Stimulated activated CD8-positive, alpha-beta memory T cell treated with anti-CD3 and anti-CD28 coated beads, Interleukin-12 subunit alpha, Interleukin-12 subunit beta, amount 100 ng/mL, for 24 hours (primary cell): Measurements from ENCODE around the gene EEA1.
"Not testable (repeated sequence)": the region's sequence is repeated elsewhere in the genome, so short reads cannot be mapped to it uniquely, and the experiment has no call there.

Experiments
- DNase-seq: peaks from one replicate; pipeline ENCODE4 v3.0.0-alpha.2; 2020; ENCODE audit errors: extremely low read depth

The EEA1 gene

DNA sequence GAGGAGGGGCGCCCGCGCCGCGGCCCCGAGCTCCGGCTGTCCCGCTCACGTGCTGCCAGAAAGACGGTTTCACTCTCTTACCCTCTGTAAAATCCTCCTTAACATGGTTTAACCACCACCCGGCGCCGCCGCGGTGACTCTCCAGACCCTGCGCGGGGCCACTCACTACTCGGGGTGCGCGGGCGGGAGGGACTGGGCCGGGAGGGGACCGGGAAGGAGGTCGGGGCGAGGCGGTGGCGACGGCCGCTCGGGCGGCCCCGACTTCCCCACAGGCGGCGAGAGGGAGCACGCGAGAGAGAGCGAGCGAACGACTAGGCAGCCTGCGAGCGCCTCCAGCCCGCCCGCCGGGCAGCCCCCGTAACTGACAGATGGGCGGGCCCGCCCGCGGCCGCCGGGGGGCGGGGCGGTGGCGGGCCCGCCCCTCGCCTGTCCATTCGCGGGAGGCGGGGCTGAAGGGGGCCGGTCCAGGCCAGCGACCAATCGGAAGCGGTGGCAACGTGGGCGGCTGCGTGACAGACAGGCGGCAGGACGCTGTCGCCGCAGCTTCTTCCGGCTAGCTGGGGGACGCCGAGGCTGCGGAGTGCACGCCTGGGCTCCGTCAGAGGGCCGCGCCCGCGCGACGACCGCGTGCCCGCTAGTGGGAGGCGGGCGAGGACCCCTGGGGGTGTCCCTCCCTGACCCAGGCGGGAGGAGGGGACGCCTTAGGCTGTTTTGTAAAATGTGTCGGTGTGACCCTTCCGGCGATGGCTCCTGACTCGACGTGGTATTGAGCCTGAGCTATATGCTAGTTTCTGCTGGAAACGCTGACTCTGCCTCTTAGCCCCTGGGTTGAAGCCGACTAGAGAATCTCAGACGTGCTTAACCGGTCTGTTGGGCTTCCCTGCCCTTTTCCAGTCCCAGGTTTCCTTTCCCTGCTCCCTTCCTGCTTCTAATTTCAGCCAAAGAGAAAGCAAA, at the start of gene EEA1:
TSS of gene EEA1 (minus strand) at position 334 of the 954 bp plus-strand sequence. CDS start at position 105, 229 bp downstream.
- DNase-seq = peak; percentile 95

DNA sequence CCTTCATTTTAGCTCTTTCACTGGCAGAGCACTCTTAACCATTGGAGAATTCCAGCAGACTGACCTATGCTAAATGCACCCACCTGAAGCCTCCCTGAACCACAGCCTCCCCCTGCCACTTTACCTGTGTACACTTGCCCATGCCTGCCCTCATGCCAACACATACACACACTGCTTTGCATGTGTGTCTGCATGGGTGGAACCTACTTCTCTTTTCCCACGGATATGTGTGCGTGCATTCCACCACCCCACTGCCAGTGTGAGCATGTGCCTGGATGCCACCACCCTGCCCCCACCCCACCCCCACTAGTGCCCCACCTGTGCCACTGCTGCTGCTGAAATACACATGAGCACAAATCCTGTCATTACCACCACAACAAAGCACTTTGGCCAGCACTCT, 49.5 kb upstream of the EEA1 start:
- no peak for DNase-seq

DNA sequence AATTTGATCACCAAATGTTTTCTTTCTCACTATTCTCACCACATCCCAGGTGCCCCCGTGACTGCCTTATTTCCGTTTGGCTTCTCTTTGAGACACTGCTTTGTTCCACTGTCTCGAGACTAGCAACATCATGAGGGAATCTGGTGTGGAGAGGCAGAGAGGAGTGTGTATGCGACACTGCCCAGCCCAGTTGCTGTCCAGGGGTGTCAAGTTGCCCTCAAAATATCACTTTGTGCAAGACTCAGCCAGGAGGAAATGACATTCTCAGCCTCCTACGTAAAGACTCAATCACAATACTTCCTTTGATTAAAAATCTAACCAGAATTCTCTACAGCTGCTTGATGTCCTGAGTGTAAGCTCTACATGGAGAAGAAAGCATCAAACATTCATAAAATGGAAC, 48.2 kb upstream of the EEA1 start:
- no peak for DNase-seq

DNA sequence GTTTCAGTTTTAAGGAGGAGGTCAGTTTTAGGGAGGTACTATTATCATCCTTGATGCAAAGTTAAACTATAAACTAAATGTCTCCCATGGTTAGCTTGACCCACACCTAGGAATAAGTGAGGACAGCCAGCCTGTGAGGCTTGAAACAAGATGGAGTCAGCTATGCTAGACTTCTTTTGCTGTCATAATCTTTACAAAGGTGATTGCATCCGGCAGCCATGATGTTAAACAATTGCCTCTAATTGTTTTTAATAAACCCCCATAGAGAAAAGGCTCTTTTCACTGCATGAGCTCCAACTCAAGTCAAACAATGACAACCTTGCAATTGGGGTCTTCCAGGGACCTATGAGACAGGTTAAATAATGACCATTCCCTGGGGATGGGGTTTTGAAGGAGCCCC, 45.7 kb upstream of the EEA1 start:
- no peak for DNase-seq

DNA sequence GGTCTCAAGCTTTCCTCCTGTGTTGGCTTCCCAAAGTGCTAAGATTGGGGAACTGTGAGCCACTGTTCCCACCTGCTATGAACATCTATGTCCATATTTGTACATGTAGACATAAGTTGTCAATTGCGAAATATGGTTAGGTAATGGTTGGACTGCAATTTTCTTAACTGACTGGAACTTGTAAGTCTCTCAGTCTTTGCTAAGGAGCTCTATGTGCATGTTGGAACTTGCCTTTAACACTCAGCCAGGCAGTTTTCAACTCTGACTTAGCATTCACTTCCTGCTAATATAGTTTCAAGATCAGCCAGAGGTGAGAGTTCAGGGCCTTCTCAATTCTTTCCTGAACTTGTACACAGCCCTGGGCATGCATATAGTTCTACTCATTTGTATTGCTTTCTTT, 44.5 kb upstream of the EEA1 start:
- no peak for DNase-seq

DNA sequence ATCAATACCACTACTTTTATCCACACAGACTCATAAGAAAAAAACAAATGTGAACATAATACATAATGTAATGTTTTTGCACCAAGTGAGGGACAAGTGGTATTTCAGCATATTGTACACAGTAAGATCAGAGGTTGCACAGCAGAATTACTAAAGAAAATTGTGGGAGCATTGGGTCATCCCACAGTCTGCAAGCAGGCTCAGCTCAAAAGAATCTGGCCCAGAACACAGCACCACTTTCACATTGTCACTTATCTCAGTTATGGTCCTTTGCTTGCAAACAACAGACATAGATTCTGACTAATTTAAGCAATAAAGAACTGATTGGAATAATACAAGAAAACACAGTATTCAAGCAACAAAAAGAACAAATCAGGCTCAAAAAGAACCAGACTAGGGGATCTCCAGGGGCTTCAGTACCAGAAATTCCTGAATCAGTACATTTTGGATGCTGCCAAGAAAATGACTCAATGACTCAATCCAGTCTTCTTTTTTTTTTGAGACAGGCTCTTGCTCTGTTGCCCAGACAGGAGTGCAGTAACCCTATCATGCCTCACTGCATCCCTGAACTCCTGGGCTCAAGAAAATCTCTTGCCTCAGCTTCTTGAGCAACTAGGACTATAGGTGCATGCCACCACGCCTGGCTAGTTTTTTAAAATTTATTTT, 42.9 kb upstream of the EEA1 start:
- DNase-seq = no peak

DNA sequence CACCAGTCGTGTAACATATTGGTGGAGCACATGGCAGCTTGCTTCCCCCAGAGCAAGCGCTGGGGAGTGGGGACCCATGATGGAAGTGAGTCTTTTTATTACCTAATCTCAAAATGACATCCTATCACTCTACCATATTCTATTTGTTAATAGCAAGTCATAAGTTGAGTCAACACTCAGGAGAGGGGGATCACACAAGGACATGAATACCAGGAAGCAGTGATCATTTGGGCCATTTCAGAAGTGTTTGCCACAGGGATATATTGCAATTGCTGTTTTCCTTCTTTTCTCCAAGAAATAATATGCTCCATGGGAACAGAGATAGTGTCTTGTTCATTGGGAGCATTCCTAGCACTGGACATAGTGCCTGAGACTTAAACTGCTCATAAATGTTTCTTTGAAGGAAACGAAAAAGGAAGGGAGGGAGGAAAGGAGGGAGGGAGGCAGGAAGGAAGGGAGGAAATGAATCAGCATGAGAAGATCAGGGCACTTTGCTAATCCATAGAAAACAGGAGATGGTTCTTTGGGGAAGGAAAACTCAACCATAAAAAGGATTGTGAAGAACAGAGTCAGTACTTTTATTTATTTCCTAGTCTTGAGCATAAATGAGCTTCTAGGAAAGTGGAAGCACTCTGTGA, 39.2 kb upstream of the EEA1 start:
- no peak for DNase-seq

DNA sequence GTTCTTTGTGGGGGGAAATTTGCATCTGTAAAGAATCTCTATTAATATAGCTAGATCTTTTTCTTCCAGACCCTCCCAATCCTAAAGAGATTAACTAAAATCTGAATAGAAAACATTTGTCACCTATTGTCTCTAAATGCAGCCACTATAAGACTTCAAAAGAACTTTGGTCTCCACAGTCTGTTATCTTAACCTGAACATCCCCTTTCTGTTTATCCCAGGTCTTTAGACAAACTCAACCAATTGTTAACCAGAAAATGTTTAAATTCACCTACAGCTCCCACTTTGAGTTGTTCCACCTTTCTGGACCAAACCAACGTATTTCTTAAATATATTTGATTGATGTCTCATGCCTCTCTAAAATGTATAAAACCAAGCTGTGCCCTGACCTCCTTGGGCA, 35.3 kb upstream of the EEA1 start:
- DNase-seq = not testable (repeated sequence)

DNA sequence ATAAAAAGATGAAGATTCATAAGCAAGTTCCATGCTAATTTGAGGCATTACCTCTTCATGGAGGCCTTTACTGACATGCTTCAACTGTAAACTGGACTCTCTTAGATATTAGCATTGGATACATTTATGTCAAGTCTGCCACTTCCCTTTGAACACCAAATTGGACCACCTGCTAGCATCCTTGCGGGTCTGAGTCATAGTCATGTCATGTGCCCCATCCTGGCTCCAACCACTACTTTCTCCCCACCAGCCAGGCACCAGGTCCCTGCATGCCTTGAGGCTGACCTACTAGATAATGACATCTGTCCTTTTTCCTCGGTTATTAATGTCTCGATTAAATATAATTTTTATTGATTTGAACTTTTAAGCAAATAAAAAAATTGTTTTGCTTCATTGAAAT, 32.9 kb upstream of the EEA1 start:
- no peak for DNase-seq

DNA sequence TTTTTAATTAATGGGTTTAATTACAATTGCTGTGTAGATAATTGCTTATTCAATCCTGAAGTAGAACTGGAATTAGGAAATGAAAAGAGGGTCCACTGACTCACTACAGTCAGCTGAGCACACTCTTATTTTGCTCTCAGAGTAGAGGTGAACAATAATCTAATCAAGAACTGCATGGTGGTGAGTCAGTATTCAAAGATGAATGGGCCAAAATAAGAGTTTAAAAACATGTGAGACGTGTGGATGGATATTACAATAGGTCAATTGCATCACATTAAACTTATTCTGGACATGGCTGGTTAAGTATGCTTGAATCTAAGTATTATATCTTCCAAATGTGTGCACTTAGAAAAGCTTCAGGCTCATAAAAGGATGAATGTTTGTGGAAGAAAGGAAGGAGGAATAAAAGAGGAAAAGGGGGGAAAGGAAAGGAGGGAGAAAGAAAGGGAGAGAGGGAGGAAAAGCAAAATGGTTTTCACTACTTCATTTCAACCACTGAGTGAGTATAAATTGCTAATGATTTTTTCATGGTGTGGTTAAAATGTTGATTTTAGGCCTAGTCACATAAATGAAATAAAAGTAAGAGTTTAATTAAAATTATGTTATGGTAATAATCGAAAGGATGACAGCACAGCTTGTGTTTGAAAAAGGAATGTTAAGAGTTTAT, 27.0 kb upstream of the EEA1 start:
- DNase-seq = no peak

DNA sequence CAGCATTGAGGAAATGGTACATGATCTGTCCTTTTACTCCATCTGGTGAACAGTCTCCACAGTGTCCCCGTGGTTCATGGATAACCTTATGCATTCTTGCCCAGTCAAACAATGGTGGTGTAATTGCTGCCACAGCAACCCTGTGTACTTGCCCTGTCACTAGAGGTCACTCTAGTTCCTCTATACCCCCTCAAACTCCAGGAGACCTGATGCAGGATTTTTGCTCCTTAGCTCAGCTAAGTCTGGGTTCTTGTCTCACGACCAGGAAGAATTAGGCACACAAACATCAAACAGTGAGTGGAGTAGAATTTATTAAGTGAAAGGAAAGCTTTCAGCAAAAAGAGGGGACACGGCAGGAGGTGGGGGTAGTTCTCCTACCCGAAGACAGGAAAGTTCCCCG, 24.7 kb upstream of the EEA1 start:
- DNase-seq = no peak

DNA sequence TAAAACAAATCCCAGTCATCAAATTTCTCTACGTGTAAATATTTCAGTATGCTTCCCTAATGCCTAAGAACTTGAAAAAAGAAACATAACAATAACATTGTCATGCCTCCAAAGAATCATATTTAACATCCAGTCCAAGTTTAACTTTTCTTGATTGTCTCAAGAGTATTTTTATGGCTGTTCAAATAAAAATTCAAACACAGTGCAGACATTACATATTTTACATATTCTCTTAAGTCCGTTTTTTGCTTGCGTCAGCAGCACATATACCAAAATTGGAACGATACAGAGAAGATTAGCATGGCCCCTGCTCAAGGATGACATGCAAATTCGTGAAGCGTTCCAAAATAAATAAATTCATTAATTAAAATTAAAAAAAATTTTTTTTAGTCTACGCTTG, 23.3 kb upstream of the EEA1 start:
- no peak for DNase-seq

DNA sequence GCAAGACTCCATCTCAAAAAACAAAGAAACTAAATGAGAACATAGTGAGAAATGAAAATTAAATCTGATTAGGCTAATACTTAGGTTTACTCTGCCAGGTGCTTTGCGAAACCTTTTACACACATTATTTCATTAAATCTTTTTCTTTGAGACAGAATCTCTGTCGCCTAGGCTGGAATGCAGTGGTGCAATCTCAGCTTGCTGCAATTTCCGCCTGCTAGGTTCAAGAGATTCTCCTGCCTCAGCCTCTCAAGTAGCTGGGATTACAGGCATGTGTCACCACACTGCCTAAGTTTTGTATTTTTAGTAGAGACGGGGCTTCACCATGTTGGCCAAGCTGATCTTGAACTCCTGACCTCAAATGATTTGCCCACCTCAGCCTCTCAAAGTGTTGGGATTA, 21.9 kb upstream of the EEA1 start:
- no peak for DNase-seq

DNA sequence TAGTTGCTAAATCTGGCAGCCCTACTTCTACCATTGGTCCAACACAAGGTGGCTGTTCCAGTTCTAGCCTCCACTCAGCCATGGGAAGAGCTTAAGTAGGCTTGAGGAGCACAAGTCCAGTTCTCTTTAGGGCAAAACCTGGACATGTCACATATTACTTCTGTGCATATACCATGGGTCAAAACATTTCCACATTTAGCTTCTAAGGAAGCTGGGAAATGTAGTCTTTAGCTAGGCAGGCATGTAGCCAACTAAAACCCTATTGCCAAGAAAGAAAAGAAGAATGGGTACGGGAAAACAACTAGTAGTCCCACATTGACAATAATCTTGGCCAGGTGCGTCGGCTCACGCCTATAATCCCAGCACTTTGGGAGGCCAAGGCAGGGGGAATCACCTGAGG, 20.9 kb upstream of the EEA1 start:
- no peak for DNase-seq

DNA sequence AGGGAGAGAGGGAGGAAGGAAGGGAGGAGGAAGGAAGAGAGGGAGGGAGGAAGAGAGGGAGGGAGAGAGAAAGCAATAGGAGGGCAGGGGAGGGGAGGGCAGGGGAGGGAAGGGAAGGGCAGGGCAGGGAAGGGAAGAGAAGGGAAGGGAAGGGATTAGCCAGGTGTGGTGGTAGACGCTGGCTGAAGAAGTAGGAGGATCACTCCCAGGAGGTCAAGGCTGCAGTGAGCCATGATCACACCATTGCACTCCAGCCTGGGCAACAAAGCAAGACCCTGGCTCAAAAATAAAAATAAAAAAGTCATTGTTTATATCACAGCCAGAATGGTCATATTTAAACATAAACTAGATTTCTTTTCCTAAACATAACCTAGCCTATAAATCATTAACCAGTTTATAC, 20.4 kb upstream of the EEA1 start:
- DNase-seq = no peak

DNA sequence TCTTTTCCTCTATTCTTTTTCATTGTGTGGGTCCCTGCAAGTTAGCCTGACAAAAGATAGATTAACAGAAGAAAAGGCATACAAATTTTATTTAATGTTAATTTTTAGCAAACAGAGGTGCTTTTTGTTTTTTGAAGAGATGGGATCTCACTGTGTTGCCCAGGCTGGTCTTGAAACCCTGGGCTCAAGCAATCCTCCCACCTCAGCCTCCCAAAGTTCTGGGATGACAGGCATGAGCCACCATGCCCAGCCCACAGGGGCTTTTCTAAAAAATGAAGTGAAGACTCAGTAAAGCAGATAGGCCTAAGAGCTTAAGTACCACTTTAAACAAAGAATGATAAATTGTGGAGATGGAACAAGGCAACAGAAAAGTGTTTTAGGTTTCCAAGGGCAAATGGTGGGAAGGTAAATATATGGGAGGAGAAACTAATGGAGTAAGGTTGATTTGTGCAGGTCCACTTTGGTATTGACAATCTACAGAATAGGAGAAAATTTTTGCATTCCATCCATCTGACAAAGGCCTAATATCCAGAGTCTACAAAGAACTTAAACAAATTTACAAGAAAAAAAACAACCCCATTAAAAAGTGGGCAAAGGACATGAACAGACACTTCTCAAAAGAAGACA, 18.6 kb upstream of the EEA1 start:
- no peak for DNase-seq

DNA sequence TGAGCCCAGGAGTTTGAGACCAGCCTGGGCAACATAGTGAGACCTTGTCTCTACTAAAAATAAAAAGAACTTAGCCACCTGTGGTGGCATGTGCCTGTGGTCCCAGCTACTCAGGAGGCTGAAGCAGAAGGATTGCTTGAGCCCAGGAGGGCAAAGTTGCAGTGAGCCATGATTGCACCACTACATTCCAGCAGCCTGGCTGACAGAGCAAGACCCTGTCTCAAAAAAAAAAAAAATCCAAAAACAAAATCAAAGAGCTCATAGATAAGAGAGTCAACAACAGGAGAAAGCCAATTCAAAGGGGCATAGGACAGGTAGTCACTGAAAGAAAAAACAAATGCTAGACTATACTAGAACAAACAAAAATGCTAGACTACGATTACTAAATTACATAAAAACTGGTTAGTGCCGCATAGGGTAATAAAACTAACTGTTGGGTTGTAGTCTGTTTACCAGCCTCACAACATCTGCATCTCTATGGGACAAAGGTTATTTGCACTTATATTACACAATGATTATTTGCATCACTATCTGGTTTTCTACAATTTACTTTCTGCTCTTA, 16.6 kb upstream of the EEA1 start:
- no peak for DNase-seq

DNA sequence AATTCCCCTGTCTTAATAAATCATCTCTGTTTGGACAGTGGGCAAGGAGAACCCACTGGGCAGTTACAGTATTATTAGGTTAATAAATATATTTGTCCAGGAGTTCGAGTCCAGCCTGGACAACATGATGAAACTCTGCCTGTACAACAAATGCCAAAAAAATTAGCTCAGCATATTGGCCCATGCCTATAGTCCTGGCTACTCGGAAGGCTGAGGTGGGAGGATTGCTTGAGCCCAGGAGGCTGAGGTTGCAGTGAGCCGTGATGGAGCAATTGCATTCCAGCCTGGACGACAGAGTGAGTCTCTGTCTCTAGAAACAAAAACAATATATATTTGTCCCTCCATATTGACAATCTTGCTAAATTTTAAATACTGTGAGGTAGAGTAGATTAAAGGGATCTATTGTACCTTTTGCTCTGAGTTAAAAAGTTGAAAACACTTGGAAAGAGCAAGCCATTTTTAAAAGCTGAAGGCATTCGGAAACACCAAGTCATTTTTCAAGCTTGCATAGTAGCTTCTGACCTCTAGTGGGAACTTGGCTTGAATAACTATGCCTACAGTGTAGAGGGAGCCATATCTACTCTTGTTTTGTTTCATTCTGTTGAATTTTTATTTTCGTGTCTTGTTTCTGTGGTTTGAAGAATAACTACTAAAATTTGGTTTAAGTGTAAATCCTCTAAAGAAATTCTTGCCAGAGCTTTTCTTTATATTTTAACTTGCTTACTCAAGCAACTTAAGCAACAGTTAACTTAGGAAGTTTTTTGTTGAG, 14.6 kb upstream of the EEA1 start:
- no peak for DNase-seq

DNA sequence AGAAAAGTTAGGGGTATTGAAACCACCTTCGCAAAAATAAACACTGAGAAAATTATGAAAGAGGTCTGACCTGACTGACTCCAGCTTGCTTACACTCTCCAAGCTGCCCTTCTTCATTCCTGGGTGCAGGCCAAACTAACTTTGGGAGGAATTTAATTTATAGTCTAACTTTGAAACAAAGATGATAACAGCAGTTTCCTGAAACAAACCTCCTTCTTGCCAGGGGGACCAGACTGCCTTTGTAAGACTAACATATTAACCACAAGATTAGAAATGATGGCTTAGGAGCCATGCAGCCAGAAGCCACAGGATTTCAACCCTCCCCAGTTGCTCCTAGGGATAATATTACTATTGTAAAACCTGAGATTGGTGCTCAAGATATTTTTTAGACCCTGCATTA, 13.8 kb upstream of the EEA1 start:
- no peak for DNase-seq

DNA sequence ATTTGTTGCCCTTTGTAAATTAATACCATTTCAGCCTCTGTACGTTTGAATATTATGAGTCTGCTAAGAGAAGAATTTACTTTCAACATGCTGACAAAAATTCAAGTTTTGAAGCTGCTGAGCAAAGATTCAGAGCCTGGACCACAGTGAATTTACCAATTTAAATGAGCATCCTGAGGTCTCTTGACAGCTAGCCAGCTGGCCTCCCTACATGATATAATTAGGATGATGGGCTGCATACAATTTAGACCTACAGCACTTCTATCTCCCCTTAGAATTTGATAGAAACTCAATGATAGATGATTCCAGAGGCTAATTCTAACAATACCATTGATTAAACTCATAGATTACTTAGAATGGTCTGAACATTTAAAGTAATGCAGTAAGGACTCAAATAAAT, 10.0 kb upstream of the EEA1 start:
- DNase-seq = no peak

DNA sequence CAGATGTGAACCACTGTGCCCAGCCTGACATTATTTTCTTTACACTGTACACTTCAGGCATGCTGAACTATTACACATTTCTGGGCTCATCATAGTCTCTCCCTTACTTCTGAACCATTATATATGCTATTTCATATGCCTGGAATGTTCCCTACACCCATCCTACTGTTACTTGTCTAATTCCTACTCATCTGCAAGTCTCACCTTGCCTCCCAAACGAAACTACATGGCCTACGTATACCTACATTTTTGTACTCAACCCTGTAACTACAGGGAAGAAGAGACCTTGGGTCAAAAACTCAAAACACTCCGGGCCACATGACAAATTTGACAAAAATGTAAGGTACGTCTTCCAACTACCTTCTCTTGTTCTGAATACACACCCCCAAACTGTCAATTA, 9.5 kb upstream of the EEA1 start:
- DNase-seq = no peak
